NCI-H1436 (cell line): ENCODE measurements around the gene TMSB10.
"Not testable (repeated sequence)": the region's sequence is repeated elsewhere in the genome, so short reads cannot be mapped to it uniquely, and the experiment has no call there.

Experiments used
- DNase-seq: peaks from one replicate; lab custom pipeline; 2025; lab: John Stamatoyannopoulos, UW

The TMSB10 gene

GRCh38 chr2:84904151-84904550 lies 1.3 kb upstream of the TMSB10 start:
- no peak for DNase-seq

DNA sequence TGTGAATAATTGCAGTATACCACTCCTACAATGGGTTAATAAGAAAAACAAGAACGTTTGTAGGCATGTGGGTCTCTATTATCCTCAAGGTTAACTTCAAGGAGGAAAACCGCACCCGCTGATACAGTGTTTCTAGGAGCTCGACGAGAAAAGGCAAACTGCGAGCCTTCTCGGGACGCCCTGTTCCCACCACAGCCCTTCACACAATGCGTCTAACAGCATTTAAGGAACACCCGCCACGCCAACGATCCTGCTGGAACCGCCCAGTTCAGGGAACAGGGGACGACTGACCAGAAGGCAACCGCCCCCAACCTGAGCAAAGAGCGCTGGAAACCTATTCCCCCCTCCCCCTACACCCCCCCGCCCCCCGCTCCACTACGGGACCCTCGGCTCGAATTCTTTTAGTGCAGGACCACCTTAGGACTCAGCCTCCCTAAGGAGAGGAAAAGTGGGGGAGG lies 710 bp upstream of the TMSB10 start:
- no peak for DNase-seq

DNA sequence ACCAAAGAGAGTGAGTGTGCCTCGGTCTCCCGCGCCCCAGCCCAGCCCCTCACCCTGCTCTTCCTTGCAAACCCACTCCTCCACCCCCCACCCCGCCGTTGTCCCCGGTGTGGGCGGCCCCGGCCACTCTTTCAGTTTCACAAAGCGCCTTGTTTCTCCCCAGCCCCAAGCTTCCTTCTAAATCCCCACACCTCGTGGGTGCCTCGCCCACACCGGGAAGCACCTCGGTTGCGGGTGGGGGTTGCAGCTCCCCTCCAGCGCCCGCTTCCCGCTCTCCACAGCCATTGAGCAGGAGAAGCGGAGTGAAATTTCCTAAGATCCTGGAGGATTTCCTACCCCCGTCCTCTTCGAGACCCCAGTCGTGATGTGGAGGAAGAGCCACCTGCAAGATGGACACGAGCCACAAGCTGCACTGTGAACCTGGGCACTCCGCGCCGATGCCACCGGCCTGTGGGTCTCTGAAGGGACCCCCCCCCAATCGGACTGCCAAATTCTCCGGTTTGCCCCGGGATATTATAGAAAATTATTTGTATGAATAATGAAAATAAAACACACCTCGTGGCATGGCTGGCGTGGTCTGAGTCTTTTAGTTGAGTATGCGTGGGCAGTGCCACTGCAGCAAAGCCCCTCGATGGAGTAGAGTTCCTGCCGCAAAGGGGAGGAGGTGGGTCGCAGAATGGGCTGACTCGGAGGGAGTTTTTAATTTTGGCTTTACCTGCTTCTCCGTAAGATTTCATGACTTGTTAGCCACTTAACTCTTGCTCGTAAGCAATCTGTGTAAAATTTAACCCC lies 848 bp downstream of the TMSB10 start:
- no peak for DNase-seq

GRCh38 chr2:84906900-84907714 lies 1.7 kb downstream of the TMSB10 start:
- DNase-seq: no peak

GRCh38 chr2:84908948-84909713 lies 3.7 kb downstream of the TMSB10 start:
- no peak for DNase-seq

DNA sequence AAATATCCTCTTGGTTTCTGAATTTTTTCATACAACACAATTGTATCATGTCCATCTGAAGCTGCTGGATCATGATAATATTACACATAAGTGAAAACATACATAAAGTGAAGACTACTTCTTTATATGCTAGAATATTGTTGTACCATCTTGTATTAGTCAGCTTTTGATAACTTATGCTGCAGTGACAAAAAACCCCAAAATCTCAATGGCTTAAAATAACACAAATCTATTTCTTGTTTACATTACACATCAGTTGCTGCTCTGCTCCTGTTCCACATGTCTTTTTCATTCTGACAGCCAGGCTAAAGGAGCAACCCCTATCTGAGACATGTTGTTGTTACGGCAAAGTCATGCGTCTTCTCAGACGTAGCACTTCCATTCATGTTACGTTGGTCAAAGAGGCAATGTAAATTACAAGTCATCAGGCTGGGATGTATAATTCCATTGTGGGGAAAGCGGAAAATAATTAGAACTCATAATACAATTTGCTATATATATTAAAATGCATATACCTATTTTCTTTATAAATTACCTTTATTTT lies 5.8 kb downstream of the TMSB10 start:
- DNase-seq: no peak

DNA sequence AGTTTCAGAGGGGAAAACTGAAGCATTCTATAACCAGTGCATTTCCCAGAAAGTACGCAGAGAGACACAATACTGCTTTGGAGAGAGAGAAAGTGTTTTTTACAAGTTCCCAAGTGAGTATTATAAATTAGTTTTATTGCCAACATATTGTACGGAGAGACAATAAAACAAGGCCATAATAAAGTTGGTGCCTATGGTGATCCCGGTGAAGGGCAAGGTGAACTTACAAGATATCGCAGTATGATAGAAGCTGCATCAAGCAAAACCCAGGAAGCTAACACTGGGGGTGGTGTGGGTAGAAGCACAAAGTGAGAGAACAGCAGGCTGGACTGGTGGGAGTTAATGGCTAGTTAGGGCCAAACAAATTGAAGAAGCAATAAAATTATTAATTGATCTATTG lies 7.5 kb downstream of the TMSB10 start:
- no peak for DNase-seq

DNA sequence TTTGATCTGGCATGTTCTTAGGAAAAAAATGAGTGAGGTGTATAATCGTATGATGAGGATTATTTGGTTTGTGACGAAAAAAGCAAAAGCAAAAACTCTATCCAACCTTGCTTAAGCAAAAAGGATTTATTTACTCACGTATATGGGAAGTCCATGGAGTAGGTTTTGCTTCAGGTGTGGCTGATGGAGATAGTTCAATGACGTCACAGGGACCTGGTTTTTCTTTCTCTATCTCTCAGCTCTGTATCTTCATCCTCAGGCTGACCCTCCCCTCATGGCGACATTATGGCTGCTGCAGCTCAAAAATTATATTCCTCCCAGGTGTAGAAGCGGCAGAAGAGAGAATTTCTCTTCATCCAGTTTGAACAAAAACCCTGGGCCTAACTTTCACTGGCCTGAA lies 8.9 kb downstream of the TMSB10 start:
- no peak for DNase-seq

DNA sequence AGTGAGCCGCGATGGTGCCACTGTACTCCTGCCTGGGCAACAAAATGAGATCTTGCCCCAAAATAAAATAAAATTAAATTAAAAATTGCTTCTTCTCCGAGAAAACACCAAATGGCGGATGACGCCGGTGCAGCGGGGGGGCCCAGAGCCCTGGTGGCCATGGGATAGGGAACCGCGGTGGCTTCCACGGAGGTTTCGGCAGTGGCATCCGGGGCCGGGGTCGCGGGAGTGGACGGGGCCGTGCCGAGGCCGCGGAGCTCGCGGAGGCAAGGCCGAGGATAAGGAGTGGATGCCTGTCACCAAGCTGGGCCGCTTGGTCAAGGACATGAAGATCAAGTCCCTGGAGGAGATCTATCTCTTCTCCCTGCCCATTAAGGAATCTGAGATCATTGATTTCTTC lies 10.2 kb downstream of the TMSB10 start:
- DNase-seq: not testable (repeated sequence)

- not testable (repeated sequence) for DNase-seq
These were observed 12.4 kb downstream of the TMSB10 start for GRCh38 chr2:84917821-84918220.

DNA sequence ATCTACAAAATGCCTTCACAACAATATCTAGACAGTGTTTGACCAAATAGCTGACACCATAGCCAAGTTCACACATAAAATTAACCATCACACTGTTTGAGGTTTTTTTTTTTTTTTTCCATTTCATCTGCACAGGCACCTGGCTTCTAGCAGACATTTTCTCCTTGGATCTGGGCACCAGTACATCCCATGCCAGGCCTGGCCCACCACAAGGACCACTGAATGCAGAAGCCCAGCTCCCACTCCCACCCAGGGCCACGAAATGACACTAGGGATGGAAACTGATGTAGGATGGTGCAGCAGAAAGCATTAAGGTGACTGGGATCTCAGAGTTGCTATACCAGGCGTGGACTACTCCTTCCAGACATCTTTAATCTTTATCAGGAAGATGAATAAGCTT lies 13.0 kb downstream of the TMSB10 start:
- DNase-seq: no peak

GRCh38 chr2:84919885-84920580 lies 14.6 kb downstream of the TMSB10 start:
- DNase-seq: no peak

- DNase-seq: no peak
These were observed 17.6 kb downstream of the TMSB10 start for GRCh38 chr2:84923009-84923408.

DNA sequence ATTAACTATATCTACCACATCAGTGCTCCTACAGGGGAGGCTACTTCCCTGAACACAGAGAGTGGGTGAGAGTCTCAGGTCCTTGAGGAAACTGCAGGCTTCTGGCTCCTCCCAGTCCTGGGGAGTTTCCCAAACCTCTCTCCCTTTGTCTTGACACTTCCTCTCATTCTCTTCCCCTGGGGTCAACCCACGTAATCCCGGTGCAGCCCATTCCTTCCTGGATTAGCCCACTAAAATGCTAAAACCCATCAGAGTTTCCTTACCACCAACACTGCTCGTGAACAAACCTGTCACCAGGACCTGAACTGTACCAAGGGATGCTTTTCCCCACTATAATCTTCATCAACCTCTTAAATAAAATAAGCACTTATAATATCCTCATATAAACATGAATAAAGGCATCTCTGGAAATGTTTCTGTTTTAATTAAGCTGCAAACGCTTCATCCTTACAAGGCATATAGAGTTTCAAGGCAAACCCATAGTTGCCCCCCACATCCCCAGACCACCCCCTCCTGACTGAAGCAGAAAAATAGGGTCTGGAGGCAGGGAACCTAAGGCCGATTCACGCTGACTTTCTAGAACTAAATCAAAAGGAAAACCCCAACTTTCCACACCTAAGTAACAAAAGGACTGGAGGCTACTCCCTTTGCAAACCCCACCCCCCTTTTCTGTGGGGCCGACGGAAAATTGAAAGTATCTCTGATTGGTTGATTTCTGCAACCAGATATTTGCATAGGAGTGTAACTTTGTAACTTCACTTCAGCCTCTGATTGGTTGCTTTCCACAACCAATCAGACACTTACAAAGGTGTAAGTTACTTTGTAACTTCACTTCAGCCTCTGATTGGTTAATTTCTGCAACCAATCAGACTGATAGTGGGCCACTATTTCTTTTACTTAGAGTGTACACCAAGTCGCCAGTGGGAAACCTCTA lies 19.0 kb downstream of the TMSB10 start:
- no peak for DNase-seq

DNA sequence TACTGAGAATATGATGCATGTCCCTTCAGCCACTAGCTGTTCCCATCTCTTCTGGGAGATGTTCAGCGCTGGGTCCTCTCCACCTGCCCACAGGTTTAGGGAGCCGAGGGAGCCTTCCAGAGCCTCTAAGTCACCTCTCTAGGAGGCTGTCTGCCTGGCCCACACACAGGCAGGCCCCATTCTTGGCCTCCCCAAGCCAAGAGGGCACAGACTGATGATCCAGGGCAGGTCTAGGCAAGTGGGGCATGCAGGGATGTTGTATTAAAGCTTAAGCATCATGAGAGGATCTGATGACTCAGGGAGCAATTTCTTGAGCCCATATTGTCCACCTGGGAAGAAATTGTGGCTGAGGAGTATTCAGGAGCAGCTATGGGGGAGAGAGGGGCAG lies 19.9 kb downstream of the TMSB10 start:
- DNase-seq: no peak

- peak; percentile 88 for DNase-seq
These were observed 20.4 kb downstream of the TMSB10 start for GRCh38 chr2:84925724-84926376.

DNA sequence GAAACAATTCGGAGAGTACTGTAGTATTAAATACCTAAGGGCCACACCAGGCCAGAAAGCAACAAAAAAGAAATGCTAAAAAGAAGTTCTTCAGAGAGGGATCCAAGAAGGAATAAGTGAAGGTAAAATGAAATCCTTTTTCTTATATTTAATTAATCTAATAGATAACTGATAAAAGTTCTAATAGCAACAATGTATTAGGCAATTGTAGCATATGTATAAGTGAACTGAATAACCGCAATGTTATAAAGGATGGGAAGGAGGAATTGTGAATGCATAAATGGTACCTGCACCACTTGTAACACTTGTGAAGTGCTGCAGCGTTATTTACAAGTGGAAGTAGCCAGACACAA lies 21.8 kb downstream of the TMSB10 start:
- no peak for DNase-seq

DNA sequence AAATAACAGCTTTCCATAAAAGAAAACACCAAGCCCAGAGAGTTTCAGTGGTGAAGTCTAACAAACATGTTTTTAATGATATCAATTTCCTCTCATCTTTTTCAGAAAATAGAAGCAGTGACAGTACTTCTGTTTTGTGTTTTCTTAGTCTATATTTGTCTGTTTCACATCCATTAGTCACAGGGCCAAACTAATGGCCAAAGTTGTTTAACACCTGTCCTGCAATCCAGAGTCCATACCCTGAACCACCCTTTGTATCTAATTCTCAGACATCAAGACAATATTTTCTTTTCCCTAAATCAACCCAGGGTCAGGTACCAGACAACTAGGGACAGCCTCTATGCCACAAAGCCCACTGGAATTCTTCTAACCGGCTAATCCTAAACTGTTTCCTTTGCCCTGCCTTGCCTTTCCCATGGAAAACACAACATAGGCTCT lies 25.9 kb downstream of the TMSB10 start:
- DNase-seq: no peak

GRCh38 chr2:84938194-84938879 lies 32.9 kb downstream of the TMSB10 start:
- DNase-seq: no peak
